Heart right ventricle (tissue), 16 donors: ENCODE data around the gene MYBPH. TPM values are rescaled to one million over a fixed set of nuclear protein-coding genes. Genes with fewer than 3 reads are reported as not detected.

Experiments
- ATAC-seq, 8 donors: fragments of 200-7000 bp; cut with Tn5 transposase; one replicate each; pipeline ENCODE4 v1.9.1; 2020; ENCODE audit warnings: mild to moderate bottlenecking in 8 of 8, moderate library complexity in 8 of 8, moderate number of reproducible peaks in 1 of 8
- DNase-seq, 2 donors: peaks; one replicate each; pipeline ENCODE4 v3.0.0-alpha.2; 2020
- H3K27ac ChIP-seq, 10 donors: fragments of 200-600 bp; sonication (generic) in 2 of 10; one replicate each; pipeline versions ENCODE4 v1.5.0 to v1.8.0; 2020 to 2022; ENCODE audit warnings: mild to moderate bottlenecking in 3 of 10
- H3K27me3 ChIP-seq, 7 donors: fragments of 200-600 bp; one replicate each; pipeline ENCODE4 v1.8.0; 2021 to 2022; ENCODE audit warnings: mild to moderate bottlenecking in 2 of 7
- H3K36me3 ChIP-seq, 9 donors: fragments of 200-600 bp; sonication (generic) in 1 of 9; one replicate each; pipeline versions ENCODE4 v1.5.0 to v1.8.0; 2020 to 2022; ENCODE audit warnings: mild to moderate bottlenecking in 2 of 9
- H3K4me1 ChIP-seq, 9 donors: fragments of 200-600 bp; sonication (generic) in 1 of 9; one replicate each; pipeline versions ENCODE4 v1.5.0 to v1.8.0; 2020 to 2022; ENCODE audit warnings: mild to moderate bottlenecking in 4 of 9
- H3K4me3 ChIP-seq, 10 donors: fragments of 200-600 bp; sonication (generic) in 2 of 10; one replicate each; pipeline versions ENCODE4 v1.5.0 to v1.8.0; 2020 to 2022; ENCODE audit warnings: mild to moderate bottlenecking in 7 of 10, moderate library complexity in 2 of 10
- H3K9me3 ChIP-seq, 11 donors: fragments of 200-600 bp in 10 of 11; sonication (generic) in 2 of 11; one replicate each; pipeline versions ENCODE4 v1.5.0 to v1.8.0; 2013 to 2022; ENCODE audit warnings: mild to moderate bottlenecking in 2 of 11, control low read depth in 1 of 11, moderate library complexity in 1 of 11
- WGBS, 2 donors: extraction: QIAGEN DNeasy Blood & Tissue Kit; methylation state at CpG; one replicate each; pipeline ENCODE4 v1.1.7; 2013; ENCODE audit warnings: inconsistent platforms in 1 of 2; 5-methylcytosine and 5-hydroxymethylcytosine counted together
- intact Hi-C, 10 donors: fragments of 100-400 bp; cut with DNase I; formaldehyde crosslinking; loops; one replicate each; pipeline versions ENCODE4 v1.11.1 to v1.14.2; 2022
- polyA plus RNA-seq, 2 donors: library from polyadenylated mRNA; stranded (reverse); fragments of 200-250 nt; gene quantifications; one replicate each; pipeline ENCODE4 v1.2.3, GENCODE V29; 2013
- total RNA-seq, 10 donors: library from RNA; stranded (reverse); fragmentation: NEBNext Ultra II Directional in 3 of 10; extraction: Animal tissue kit (Norgen Biotek cat#: 25700) in 3 of 10; gene quantifications; one replicate each; pipeline versions ENCODE4 v1.2.1 to v1.2.4, GENCODE V29; 2021 to 2023
- TF ChIP-seq, protein P1 (sequence below), 9 donors: fragments of 200-600 bp; sonication (generic) in 2 of 9; IDR thresholded peaks; one replicate each; pipeline versions ENCODE4 v1.5.0 to v1.8.0; 2021 to 2022; ENCODE audit warnings: antibody characterized with exemption in 9 of 9, mild to moderate bottlenecking in 5 of 9, moderate library complexity in 1 of 9
- donor health status: Arrhythmogenic right ventricular cardiomyopathy.
- donor health status: ischemic (EF 13 %, LVEDD 7.1; RV severe dilation, severe dysfunction).
- donor health status: healthy with polysubstance abuse.
- donor health status: DM: no; HTN: yes; CAD: no.
- donor health status: DM: no; HTN: no; CAD: no.
- donor health status: ischemic (EF 25% LVEDD 6.9; RV normal size, moderate dysfunction).
- donor health status: ischemic (EF 25% LVEDD 5.7; RV mildly dilated, moderate dysfunction).
- donor health status: healthy.
- donor health status: DM: yes; HTN: yes; CAD: no.
- donor health status: Ischemic cardiomyopathy.
- donor health status: ischemic (EF 35%, LVEDD 5.7; RV mildly dilated, moderate dysfunction).
- donor health status: nonischemic (EF 11% LVEDD 7.7; RV severe dilation, severe dysfunction).
- donor health status: DM: yes; HTN: yes; CAD: no.
- donor health status: PGD.
- donor health status: ischemic (EF 29% LVEDD 5.4; RV normal size, mild dysfunction).
- donor health status: nonischemic (EF 23%, LVEDD 6.1; RV moderate dilation, normal function).

Gene MYBPH
- total and polyA plus RNA-seq, 12 donors: not detected

DNA sequence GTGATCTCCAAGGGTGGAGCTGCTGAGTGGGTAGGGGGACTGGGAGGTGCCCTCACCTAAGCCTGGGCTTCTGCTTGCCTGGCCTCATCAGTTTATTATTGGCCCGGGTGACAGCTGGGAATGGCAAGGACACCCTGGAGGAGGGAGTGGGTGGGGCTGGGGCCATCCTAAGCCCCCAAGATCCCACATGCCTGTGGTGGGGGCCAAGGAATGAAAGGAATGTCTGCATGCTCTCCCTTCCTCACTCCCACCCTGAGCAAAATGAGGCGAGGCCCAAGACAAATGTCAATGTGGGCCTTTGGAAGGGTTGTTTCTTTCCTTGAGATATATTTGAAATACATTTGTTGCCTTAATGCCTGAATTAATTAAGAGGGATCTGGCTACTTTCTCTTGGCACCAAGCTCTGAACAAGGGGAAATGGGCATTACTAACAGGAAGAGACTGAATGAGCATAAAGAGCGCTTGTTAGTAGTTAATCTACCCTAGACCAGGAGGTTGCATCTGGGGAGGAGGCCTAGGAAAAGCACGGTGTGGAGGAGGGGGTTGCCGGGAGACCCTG lies 30.6 kb upstream of the MYBPH start:
- H3K27me3 ChIP-seq: peaks cover 0 to 3% (median 0%) of the 10 kb centered on the region in 7 donors
- TF ChIP-seq, protein P1, sequence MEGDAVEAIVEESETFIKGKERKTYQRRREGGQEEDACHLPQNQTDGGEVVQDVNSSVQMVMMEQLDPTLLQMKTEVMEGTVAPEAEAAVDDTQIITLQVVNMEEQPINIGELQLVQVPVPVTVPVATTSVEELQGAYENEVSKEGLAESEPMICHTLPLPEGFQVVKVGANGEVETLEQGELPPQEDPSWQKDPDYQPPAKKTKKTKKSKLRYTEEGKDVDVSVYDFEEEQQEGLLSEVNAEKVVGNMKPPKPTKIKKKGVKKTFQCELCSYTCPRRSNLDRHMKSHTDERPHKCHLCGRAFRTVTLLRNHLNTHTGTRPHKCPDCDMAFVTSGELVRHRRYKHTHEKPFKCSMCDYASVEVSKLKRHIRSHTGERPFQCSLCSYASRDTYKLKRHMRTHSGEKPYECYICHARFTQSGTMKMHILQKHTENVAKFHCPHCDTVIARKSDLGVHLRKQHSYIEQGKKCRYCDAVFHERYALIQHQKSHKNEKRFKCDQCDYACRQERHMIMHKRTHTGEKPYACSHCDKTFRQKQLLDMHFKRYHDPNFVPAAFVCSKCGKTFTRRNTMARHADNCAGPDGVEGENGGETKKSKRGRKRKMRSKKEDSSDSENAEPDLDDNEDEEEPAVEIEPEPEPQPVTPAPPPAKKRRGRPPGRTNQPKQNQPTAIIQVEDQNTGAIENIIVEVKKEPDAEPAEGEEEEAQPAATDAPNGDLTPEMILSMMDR (IDR thresholded peaks at IDR 0.05): no peak

GRCh38 chr1:203204756-203205155 lies 29.1 kb upstream of the MYBPH start:
- Histone ChIP-seq H3K4me3 (no peak overlapping the region), H3K36me3 (no peaks in the 10 kb centered on the region), H3K4me1 (peaks cover 0 to 34% (median 11%) of the 10 kb centered on the region in 9 donors), H3K9me3 (no peaks in the 10 kb centered on the region), H3K27ac (no peak overlapping the region), H3K27me3 (peaks cover 0 to 3% (median 0%) of the 10 kb centered on the region in 7 donors)
- intact Hi-C loops: no loop called here
- DNase-seq (no peak), ATAC-seq (no peak)
- 82 to 86% methylated on average over 2 of the region's 2 CpGs for WGBS, 2 donors
- TF ChIP-seq, protein P1 (IDR thresholded peaks at IDR 0.05): no peak

More for the DNA sequence above, 30.6 kb upstream of the MYBPH start:
- WGBS, 2 donors: 81 to 85% methylated on average over 5 of the region's 5 CpGs
- H3K4me1 ChIP-seq: peaks cover 0 to 21% (median 0%) of the 10 kb centered on the region in 9 donors
- no peaks in the 10 kb centered on the region for H3K36me3 ChIP-seq
- no peak overlapping the region for H3K4me3 ChIP-seq
- DNase-seq (no peak), ATAC-seq (no peak)
- intact Hi-C loops: no loop called here
- no peak overlapping the region for H3K27ac ChIP-seq
- no peaks in the 10 kb centered on the region for H3K9me3 ChIP-seq

DNA sequence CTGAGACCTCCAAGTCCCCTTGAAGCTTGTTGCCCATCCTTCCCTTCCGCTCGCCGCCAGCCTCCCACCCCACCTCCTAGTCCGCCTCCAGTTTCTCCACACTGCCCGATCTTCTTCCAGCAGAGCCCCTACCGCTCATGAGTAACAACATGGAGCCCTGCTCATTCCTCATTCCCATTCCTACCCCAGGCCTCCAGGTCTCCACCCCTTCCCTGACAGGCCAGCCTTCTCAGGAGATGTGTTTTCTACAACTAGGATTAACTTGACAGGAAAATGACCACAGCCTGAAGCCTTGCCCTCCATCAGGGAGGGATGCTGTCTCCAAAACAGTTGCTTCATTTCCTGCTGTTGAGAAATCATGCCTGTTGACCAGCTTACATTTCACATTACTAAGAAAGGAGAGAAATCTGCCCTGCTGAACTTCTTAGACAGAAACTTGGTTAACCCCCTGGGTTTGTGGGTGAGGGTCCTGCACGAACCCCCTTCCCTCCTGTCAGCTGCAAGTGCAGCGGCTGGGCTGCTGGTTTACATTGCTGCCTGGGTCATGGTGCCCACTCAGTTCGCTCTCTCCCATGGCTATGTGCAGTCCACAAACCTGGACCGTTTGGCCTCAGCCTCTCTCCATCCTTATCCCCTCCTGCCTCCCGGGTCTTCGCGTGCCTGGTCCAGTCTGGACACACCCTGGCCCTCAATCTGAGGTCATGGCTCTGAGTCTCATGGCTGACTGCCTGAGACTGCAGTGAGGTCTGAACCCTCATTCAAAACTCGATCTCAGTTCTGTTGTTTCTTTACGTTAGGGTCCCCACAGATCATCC lies 27.0 kb upstream of the MYBPH start:
- TF ChIP-seq, protein P1 (IDR thresholded peaks at IDR 0.05): no peak
- peak; percentile 18 to 43 for DNase-seq

DNA sequence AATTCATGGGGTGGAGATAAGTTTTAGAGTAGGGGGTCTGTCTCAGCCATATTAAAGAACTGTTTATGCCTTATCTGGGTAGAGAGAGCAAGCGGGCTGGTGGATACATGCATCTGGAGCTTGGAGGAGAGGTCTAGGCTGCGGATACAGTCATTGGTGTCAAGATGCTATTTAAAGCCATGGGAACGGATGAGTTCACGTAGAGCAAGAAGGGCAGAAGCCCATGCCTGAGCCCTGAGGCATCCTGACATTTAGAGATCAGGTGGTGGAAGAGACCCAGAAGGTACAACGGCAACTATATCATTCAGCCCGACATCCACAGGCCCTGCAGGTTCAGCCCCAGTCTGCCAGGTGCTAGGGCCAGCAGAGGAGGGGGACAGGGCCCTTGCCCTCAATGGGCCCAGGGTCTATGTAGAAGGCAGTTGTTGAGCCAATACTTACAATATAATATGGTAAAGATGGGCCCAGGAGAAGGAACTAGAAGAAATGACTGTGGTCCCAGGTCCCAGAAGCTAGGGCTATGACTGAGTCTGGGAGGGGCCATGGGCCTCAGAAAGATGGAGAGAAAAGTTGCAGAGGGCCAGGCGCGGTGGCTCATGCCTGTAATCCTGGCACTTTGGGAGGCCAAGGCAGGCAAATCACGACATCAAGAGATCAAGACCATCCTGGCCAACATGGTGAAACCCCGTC lies 26.0 kb upstream of the MYBPH start:
- H3K9me3 ChIP-seq: no peaks in the 10 kb centered on the region
- ATAC-seq (no peak), DNase-seq (no peak)
- H3K27me3 ChIP-seq: peaks cover 0 to 3% (median 0%) of the 10 kb centered on the region in 7 donors
- H3K4me3 ChIP-seq: no peak overlapping the region
- TF ChIP-seq, protein P1 (IDR thresholded peaks at IDR 0.05): no peak
- peaks cover 0 to 46% (median 16%) of the 10 kb centered on the region in 9 donors for H3K4me1 ChIP-seq
- intact Hi-C loops: no loop called here
- H3K27ac ChIP-seq: peak overlapping the region in 6 of 10 donors; percentile 41 to 70 (median 58)
- WGBS, 2 donors: 83 to 87% methylated on average over 10 of the region's 10 CpGs
- H3K36me3 ChIP-seq: no peaks in the 10 kb centered on the region

More for the DNA sequence above, 27.0 kb upstream of the MYBPH start:
- Histone ChIP-seq H3K4me1 (peaks cover 0 to 46% (median 16%) of the 10 kb centered on the region in 9 donors), H3K4me3 (no peak overlapping the region), H3K36me3 (no peaks in the 10 kb centered on the region), H3K9me3 (no peaks in the 10 kb centered on the region), H3K27me3 (peaks cover 0 to 3% (median 0%) of the 10 kb centered on the region in 7 donors), H3K27ac (peak overlapping the region in 7 of 10 donors; percentile 4 to 74 (median 57))
- peak; percentile 48 to 82 (median 68) for ATAC-seq
- intact Hi-C loops: no loop called here
- 76 to 78% methylated on average over 15 of the region's 15 CpGs for WGBS, 2 donors
